ENCODE data around the gene PCDHGA4.

- TF ChIP-seq CTCF (IDR thresholded peaks at IDR 0.05 in 8 of 11, conservative IDR thresholded peaks at IDR 0.05 in 3 of 11) (no peak), POLR2AphosphoS5 (IDR thresholded peaks at IDR 0.05) (no peak)
Measured at GRCh38 chr5:141356133-141356532, 1.3 kb downstream of the PCDHGA4 start.

Data from spleen (tissue), 7 donors.